H1 (cell line): Measurements from ENCODE around the gene TMC6.

Experiments
- ATF2 ChIP-seq: IDR thresholded peaks from 2 replicates; pipeline ENCODE4 v1.6.1; 2012; ENCODE audit warnings: low read length, inconsistent platforms
- CBX5 ChIP-seq: fragments of 300-800, 300-1000 bp; sonication (generic); IDR thresholded peaks from 2 replicates; pipeline ENCODE4 v1.7.1; 2016; ENCODE audit warnings: antibody characterized with exemption, low read length, low read depth
- FOSL1 ChIP-seq: IDR thresholded peaks from 2 replicates; pipeline ENCODE4 v1.6.1; 2011; ENCODE audit warnings: mild to moderate bottlenecking, low read depth, low read length, moderate library complexity; ENCODE audit not compliant: insufficient read depth
- JUND ChIP-seq: IDR thresholded peaks from 2 replicates; pipeline ENCODE4 v1.6.1; 2011; ENCODE audit warnings: mild to moderate bottlenecking, improper control_type of control experiment, low read length
- PHF8 ChIP-seq: fragments of 200-600 bp; sonication (generic); conservative IDR thresholded peaks from 2 replicates; pipeline ENCODE4 v1.7.1; 2012; ENCODE audit warnings: low read depth, mild to moderate bottlenecking, inconsistent platforms, low read length, moderate library complexity
- POLR2A ChIP-seq, 2 experiments: IDR thresholded peaks; 1 replicate in 1 of 2; 2 replicates in 1 of 2; pipeline ENCODE4 v1.6.1; 2011; ENCODE audit warnings: low read depth in 2 of 2, low read length in 2 of 2, mild to moderate bottlenecking in 2 of 2; ENCODE audit errors: control extremely low read depth in 1 of 2
- POLR2AphosphoS5 ChIP-seq: IDR thresholded peaks from 2 replicates; pipeline ENCODE4 v1.6.1; 2011; ENCODE audit warnings: low read depth, low read length
- SUZ12 ChIP-seq: fragments of 200-600 bp; sonication (generic); IDR thresholded peaks from 2 replicates; pipeline ENCODE4 v1.6.1; 2012; ENCODE audit warnings: mild to moderate bottlenecking, inconsistent platforms, low read length, moderate library complexity, mixed read lengths
- TEAD4 ChIP-seq: IDR thresholded peaks from 2 replicates; pipeline ENCODE4 v1.6.1; 2012; ENCODE audit warnings: low read depth, low read length, inconsistent platforms, mixed read lengths
- ZNF274 ChIP-seq: IDR thresholded peaks from 2 replicates; pipeline ENCODE4 v1.7.0; 2012; ENCODE audit warnings: low read length, borderline replicate concordance; ENCODE audit errors: extremely low read depth
- TF ChIP-seq, protein P1 (sequence below), 3 experiments: IDR thresholded peaks; 1 replicate in 2 of 3; 2 replicates in 1 of 3; pipeline versions ENCODE4 v1.5.1 to v1.6.1; 2011; ENCODE audit warnings: low read length in 3 of 3, mild to moderate bottlenecking in 3 of 3, inconsistent platforms in 2 of 3, low read depth in 1 of 3, moderate library complexity in 1 of 3; ENCODE audit not compliant: insufficient read depth in 1 of 3; ENCODE audit errors: control extremely low read depth in 1 of 3

DNA sequence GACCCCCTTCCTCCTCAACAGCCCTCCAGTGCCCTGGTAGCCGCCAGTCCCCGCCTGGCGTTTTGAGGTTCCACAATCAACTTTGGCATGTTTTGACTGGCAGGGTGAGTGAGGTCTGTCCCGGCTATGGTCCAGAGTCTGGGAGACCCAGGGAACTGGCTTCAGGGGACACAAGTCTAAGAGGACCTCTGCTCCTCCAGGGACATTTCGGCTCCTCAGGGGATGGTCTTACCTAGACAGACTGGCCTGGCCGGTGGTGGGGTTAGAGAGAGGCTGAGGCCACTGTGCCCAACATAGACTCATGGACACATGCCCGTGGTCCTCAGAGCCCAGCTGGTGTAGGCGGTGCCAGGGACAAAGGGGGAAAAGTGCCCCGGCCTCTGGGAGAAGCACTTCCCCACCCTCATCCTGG lies 4.2 kb upstream of the TMC6 start:
- TF ChIP-seq POLR2A (IDR thresholded peaks at IDR 0.05; ENCODE audit: control extremely low read depth in 1 of 2, low read depth in 2 of 2, low read length in 2 of 2): no peak
- TF ChIP-seq TEAD4: no peak
- no peak for TF ChIP-seq CBX5
- TF ChIP-seq, protein P1, sequence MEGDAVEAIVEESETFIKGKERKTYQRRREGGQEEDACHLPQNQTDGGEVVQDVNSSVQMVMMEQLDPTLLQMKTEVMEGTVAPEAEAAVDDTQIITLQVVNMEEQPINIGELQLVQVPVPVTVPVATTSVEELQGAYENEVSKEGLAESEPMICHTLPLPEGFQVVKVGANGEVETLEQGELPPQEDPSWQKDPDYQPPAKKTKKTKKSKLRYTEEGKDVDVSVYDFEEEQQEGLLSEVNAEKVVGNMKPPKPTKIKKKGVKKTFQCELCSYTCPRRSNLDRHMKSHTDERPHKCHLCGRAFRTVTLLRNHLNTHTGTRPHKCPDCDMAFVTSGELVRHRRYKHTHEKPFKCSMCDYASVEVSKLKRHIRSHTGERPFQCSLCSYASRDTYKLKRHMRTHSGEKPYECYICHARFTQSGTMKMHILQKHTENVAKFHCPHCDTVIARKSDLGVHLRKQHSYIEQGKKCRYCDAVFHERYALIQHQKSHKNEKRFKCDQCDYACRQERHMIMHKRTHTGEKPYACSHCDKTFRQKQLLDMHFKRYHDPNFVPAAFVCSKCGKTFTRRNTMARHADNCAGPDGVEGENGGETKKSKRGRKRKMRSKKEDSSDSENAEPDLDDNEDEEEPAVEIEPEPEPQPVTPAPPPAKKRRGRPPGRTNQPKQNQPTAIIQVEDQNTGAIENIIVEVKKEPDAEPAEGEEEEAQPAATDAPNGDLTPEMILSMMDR (IDR thresholded peaks at IDR 0.05; ENCODE audit: control extremely low read depth in 1 of 3, insufficient read depth in 1 of 3, low read depth in 1 of 3, low read length in 3 of 3): no peak
- no peak for TF ChIP-seq PHF8
- TF ChIP-seq ATF2: no peak
- no peak for TF ChIP-seq SUZ12
- TF ChIP-seq POLR2AphosphoS5: no peak
- TF ChIP-seq JUND: no peak
- no peak for TF ChIP-seq FOSL1
- no peak for TF ChIP-seq ZNF274
